ENCODE measurements around the gene ECD. TPM values are rescaled to one million over a fixed set of nuclear protein-coding genes. Genes with fewer than 3 reads are reported as not detected.

ECD gene
- 23.7 TPM for polyA plus RNA-seq (2013, experiment 1 of 2; ENCODE audit: insufficient read length)
- 24.9 TPM for polyA plus RNA-seq (2013, experiment 2 of 2; ENCODE audit: insufficient read length)

DNA sequence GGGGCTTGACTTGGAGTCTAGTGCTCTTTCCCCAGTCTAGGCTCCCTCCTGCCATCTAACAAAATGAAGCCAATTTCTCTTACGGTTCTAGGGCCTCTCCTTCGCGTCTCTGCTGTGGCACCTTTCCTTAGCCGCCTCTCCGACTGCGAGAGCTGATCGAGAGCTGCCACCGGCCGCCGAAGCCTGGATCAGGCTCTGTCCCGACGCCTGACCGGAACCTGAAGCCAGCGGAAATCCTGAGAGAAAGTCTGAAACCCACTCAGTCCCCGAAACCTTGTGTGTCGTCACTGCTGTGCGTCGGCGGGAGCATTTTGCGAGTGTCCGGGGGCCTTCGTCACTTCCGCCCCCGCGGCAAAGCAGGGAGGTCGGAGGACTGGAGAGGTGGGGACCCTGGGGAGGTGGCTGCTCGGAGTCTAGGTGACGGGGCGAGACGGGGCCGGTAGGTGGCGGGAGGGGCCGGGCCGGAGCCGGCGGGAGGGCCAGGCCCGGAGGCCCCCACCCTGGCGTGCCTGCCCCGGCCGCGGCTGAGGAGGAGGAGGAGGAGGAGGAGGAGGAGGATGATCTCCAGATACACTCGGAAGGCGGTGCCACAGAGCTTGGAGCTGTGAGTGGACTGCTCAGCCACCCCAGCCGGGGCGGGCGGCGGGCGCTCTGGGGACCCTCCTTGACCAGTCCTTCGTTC lies at the start of gene ECD, which contains the start of gene FAM149B1:
Gene ECD (minus strand): TSS at position 226 of the 682 bp plus-strand sequence. CDS start 4,071 bp downstream, outside the sequence.
Gene FAM149B1 (plus strand): TSS at position 337 of the 682 bp plus-strand sequence. CDS start 221 bp downstream, at position 558.
- DNase-seq: peak; percentile 96

DNA sequence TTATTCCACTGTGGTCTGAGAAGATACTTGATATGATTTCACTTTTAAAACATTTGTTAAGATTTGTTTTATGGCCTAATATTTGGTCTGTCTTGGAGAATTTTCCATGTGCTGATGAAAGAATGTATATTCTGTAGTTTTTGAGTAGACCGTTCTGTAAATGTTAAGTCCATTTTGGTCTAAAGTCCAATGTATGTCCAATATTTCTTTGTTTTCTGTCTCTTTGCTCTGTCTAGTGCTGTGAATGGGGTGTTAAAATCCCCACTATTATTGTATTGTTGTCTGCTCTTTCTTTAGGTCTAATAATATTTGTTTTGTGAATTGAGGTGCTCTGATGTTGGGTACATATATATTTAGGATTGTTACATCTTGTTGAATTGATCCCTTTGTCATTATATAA lies 47.9 kb upstream of the ECD start:
- no peak for DNase-seq

DNA sequence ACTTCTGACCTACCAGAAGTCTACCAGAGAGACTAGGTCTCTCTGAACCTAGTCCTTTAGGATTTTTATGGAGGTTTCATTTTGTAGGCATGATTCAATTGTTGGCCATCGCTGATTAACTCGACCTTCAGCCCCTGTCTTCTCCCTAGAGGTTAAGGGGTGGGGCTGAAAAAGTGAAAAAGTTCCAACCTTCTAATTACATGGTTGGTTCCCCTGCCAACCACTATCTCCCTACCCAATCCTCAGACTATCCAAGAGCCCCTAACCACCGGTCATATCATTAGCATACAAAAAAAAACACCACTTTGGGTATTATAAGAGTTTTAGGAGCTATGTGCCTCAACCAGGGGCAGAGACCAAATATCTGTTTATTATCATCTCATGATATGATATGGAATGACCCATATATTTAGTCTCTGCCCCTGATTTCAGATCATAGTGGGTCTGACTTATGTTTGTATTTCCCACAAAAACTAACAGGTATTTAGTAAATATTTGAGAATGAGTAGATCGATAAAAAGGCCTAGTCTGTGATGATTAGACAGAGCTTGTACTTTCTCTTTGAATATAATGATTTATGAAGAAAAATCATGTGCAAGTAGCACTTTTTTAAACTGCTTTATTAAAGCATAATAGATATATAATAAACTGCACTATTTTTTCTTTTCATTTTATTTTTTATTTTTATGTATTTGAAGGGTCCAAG lies 43.5 kb upstream of the ECD start:
- no peak for DNase-seq

DNA sequence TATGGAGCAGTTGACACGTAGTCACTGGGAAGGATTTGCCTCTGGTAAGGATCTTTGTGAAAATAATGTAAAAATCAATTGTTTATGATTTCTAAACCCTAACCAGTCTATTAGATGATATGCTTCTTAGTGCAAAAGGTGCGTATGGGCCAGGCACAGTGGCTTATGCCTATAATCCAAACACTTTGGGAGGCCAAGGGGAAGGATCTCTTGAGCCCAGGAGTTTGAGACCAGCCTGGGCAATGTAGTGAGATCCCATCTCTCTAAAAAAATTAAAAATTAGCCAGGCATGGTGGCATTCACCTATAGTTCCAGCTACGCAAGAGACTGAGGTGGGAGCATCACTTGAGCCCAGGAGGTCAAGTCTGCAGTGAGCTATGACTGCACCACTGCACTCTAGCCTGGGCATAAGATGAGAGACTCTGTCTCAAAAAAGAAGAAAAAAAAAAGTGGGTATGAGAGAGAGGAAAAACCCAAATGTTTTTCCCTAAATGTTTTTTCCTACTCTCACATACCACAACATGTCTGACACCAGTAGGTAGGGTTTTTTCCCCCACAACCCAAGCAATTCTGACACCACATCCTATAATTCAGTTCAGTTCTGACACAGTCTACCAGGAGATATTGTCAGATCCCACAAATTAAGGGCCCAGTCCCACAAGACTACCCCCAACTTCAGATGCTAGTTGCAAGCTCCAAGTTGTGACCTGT lies 42.7 kb upstream of the ECD start:
- DNase-seq: no peak

DNA sequence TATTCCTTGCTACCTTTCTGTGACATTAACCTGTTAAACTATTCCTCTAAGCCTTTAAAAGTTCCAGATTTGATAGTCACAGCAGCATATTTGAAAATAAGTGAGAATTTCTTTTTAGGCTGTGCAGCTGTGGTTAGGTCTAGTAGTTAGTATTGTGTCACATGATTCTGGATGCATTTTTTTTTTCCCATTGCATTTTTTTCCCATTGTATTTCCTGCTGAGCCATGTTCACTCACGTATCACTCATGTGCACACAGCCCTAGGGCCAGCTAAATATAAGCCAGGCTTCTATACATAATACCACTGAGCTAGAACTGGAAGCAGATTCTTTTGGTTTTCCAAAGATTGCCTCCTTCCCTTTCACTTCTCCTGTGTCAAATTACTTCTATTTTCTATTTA lies 41.9 kb upstream of the ECD start:
- peak; percentile 46 for DNase-seq

DNA sequence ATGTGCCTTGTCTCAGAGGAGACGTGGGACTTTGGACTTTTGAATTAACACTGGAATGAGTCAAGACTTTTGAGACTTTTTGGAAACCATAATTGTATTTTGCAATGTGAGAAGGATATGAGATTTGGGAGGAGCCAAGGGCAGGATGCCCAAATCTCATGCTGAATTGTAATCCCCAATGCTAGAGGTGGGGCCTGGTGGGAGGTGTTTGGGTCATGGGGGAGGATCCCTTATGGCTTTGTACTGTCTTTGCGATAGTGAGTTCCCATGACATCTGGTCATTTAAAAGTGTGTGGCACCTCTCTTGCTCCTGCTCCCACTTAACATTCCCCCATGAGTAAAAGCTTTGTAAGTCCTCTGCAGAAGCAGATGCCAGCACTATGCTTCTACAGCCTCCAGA lies 40.1 kb upstream of the ECD start:
- no peak for DNase-seq

DNA sequence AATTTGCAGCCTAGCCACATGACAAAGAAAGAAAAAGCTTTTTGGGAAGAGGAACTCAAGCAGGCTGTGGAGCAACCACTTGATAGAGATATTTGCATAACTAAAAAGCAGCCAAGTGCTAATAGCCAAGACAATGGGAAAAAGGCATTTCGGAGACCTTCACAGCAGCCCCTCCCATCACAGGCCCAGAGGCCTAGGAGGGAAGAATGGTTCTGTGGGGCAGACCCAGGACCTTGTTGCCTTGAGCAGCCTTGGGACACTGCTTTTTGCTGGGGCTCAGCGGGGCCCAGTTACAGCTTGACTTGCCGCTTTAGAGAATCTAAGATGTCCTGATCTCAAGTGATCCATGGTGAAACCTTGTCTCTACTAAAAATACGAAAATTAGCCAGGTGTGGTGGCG lies 38.6 kb upstream of the ECD start:
- DNase-seq: no peak

DNA sequence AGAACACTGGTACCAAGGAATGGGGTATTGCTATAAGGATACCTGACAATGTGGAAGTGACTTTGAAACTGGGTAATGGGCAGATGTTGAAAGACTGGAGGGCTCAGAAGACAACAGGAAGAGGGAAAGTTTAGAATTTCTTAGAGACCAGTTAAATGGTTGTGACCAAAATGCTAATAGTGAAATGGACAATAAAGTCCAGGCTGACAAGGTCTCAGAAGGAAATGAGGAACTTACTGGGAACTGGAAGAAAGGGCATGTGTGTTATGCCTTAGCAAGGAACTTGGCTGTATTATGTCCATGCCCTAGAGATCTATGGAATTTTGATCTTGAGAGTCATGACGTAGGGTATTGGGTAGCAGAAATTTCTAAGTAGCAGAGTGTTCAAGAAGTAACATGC lies 38.1 kb upstream of the ECD start:
- DNase-seq: no peak

DNA sequence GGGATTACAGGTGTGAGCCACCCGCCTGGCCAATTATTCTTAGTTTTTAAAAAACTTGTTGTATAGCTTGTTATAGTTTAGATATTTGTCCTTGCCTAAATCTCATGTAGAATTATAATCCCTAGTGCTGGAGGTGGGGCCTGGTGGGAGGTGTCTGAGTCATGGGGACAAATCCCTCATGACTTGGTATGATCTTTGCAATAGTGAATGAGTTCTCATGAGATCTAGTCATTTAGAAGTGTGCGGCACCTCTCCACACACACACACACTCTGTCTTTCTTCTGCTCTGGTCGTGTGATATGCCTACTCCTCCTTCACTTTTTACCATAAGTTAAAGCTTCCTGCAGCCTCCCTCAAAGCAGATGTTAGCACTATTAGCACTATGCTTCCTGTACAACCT lies 37.3 kb upstream of the ECD start:
- DNase-seq: no peak

DNA sequence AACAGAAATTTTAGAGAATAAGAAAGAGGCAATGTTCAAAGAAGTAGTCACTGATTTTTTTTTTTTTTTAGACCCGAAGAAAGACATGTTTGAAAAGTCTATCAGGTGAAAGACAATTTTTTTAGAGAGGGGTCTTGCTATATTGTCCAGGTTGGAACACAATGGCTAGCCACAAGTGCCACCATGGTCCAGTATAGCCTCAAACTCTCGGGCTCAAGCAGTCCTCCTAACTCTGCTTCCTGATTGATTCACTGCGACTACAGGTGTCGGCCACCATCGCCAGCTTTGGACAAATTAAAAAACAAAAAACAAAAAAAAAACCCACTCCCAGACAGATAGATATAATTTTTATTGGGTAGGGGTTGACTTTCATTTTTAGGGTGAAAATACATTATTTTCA lies 22.4 kb upstream of the ECD start:
- DNase-seq: no peak

DNA sequence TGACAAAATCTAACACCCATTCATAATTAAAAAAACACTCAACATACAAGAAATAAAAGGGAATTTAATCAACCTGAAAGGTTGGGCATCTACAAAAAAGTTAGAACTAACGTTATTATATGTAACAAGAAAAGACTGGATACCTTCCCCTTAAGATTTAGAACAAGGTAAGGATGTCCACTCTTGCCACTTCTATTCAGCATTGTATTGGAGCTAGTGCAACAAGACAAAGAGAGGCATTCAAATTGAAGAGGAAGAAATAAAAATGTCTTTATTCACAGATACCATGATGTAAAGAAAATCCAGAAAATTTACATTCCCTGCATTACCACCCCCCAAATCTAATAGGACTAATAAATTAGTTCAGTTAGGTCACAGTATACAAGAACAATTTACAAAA lies 18.5 kb upstream of the ECD start:
- no peak for DNase-seq

DNA sequence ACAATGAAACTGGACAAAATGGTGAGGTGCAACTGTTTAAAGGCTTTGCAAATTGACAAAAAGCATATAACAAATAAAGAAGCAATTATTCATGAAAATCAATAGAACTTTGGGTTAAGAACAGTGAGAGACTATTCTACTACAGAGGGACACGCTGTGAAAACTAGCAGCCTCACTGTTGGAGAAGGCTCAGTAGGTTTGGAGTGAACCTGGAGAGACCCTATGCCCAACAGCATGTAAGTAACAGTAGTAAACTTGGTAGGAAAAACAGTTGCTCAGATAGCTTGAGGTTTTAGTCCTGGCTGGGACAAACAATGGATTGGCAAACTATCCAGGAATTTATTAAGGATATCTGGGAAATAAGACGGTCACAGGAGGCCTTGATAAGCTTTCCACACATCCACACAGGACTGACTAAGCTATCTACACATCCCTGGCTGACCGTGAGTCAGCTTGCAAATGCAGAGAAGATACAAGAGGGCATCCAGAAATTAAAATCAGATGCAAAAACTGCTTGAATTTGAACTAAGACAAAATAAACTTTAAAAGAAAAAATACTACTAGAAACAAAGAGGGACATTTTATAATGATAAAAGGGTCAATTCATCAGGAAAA lies 16.0 kb upstream of the ECD start:
- DNase-seq: peak; percentile 33

DNA sequence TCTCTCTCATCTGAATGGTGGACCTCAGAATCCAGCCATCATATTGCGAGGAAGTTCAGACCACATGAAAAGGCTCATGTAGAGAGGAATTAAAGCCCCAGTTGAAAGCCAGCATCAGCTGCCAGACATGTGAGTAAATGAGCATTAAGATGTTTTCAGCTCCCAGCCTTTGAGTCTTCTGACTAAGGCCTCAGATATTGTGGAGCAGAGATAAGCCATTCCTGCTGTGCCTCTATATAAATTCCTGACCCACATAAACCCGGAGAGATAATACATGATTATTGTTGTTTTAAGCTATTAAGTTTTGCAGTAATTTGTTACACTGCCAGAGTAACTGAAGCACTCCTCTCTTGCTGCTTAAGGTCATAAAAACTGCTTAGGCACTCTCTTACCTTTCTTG lies 14.8 kb upstream of the ECD start:
- peak; percentile 45 for DNase-seq

DNA sequence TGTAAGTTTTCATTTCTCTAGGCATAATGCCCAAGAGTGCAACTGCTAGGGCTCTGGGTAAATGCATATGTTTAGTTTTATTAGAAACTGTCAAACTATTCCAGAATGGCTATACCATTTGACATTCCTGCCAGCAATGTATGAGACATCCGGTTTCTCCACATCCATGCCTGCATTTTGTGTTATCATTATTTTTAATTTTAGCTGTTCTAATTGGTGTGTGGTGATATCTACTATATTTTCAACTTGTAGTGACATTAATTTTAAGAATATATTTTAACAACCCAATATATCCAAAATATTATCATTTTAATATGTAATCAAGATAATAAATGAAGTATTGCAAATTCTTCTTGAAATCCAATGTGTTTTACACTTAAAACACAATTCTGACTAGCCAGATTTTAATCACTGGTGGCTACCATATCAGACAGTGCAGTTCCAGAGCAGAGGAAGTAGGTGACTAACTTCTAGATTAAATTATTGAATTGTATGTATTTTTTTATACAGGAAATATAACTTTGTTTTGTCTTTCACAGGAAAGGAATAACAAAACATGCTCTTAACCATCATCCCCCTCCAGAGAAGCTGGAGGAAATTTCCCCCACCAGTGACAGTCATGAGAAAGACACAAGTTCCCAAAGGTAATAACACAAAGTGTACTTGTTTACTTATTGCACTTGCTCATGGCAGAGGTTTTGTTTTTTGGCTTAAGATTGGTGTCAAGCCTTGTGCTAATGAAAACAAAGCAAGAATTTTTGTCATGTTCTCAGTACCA lies 6.5 kb upstream of the ECD start:
- DNase-seq: no peak

DNA sequence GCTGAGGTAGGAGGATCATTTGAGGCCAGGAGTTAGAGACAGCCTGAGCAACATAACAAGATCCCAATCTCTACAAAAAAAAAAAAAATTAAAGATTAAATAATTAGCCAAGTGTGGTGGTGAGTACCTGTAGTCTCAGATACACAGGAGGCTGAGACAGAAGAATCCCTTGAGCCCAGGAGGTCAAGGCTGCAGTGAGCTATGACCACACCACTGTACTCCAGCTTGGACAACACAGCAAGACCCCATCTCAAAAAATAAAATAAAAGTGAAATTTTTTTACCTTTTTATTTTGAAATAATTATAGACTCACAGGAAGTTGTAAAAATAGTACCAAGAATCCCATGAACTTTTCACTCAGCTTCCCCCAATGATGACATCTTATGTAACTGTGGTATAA lies 5.1 kb upstream of the ECD start:
- DNase-seq: no peak

DNA sequence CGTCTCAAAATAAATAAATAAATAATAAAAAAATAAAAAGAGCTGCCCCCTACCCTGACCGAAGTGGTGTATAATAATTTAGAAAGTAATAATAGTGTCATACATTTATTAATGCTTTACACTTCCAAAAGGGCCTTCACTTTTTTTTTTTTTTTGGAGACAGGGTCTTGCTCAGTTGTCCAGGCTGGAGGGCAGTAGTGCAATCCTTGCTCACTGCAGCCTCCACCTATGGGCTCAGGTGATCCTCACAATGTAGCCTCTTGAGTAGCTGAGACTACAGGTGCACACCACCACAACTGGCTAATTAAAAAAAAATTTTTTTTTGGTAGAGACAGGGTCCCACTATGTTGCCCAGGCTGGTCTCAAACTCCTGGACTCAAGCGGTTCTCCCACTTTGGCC lies 1.5 kb upstream of the ECD start:
- DNase-seq: no peak

DNA sequence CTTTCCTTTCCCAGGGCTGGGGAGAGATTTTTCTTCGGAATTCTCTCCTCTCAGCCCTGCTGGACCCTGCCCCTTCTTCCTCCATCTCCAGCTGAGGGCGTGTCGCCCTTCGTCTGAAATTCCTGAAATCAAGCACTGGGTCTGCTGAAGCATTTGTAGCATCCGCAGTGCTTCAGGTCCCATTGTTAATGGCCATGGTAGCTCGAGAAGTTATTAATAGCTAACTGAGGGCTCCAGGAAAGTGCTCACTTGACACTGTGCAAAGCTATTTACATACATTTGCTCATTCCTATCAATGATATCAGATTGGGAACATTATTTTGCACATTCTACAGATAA lies 626 bp upstream of the ECD start:
- DNase-seq: no peak

DNA sequence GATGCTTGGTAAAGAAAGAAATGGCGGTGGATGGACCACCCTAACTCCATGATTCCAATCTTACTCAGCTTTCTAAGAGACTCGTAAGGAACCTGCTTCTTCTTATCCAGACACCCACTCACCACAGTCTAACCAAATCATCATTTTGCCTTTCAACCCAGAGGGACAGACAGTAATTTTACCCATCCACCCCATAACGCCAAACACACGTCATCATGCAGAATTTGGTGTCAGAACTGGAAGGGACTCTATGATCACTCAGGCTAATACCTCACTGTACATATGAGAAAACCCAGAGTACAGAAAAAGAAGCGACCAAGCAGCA lies 388 bp downstream of the ECD start:
- DNase-seq: no peak

DNA sequence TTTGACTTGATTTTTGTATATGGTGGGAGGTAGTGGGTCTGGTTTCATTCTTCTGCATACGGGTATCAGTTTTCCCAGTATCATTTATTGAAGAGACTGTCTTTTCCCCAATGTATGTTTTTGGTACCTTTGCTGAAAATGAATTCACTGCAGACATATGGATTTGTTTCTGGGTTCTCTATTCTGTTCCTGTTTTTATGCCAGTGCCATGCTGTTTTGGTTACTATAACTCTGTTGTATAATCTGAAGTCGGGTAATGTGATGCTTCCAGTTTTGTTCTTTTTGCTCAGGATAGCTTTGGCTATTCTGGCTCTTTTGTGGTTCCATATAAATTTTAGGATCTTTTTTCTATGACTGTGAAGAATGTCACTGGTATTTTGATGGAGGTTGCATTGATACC lies 836 bp downstream of the ECD start:
- no peak for DNase-seq

DNA sequence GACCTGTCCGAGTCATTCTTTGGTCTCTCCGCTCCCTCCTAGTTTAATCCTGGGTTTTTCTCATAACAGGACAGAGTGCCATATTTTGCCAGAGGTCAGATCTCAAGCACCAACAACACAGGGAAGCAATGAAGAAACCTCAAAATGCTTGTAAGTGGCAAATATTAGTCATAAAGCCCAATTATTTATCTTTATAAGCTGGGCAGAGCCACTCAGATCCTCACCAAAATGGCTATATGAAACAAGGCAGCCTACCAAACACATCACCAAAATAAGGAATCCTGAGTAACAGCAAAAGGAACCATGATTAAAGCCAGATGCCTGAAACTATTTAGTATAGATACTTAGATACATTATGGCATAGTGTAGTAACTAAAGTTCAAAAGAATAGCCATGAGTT lies 4.7 kb downstream of the ECD start:
- peak; percentile 33 for DNase-seq

DNA sequence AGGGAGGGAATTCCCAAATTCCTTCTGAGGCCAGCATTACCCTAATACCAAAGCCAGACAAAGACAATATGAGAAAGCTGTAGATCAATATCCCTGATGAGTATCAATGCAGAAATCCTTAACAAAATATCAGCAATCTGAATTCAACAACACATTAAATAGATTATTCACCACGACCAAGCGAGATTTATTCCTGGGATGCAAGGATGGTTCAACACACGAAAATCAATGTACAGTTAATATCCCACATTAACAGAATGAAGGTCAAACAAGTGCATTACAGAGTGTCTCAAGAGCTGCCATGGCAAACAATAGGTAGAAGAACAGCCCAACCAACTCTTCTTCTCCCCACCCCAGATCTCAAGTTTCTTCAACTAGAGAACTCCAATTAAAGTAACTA lies 6.1 kb downstream of the ECD start:
- no peak for DNase-seq

DNA sequence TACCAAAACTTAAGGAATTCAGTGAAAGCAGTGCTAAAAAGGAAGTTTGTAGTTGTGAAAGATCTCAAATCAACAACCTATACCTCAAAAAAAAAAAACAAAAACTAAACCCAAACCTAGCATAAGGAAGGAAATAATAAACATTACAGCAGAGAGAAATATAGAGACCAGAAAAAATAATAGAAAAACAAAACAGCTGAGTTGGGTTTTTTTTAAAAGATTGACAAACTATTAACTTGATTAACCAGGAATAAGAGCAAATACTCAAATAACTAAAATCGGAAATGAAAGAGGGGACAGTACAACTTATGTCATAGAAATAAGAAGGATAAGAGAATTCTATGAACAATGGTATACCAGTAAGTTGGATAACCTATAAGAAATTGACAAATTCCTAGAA lies 6.7 kb downstream of the ECD start:
- no peak for DNase-seq

Data from fibroblast of skin of scalp (primary cell).